Vagina (tissue), 2 donors: Measurements from ENCODE around the gene CHIC2.

Source experiments
- POLR2A ChIP-seq, 2 donors: fragments of 450-650 bp; IDR thresholded peaks; one replicate each; pipeline ENCODE4 v1.6.1; 2017; ENCODE audit warnings: antibody characterized with exemption in 2 of 2, mild to moderate bottlenecking in 2 of 2, moderate library complexity in 2 of 2
- TF ChIP-seq, protein P1 (sequence below), 3 experiments: fragments of 450-650 bp in 2 of 3; fragments of 200-600 bp in 1 of 3; sonication (generic) in 1 of 3; IDR thresholded peaks; one replicate each; pipeline ENCODE4 v1.5.1; 2017 to 2019; ENCODE audit warnings: antibody characterized with exemption in 3 of 3, mild to moderate bottlenecking in 2 of 3, moderate library complexity in 2 of 3

DNA sequence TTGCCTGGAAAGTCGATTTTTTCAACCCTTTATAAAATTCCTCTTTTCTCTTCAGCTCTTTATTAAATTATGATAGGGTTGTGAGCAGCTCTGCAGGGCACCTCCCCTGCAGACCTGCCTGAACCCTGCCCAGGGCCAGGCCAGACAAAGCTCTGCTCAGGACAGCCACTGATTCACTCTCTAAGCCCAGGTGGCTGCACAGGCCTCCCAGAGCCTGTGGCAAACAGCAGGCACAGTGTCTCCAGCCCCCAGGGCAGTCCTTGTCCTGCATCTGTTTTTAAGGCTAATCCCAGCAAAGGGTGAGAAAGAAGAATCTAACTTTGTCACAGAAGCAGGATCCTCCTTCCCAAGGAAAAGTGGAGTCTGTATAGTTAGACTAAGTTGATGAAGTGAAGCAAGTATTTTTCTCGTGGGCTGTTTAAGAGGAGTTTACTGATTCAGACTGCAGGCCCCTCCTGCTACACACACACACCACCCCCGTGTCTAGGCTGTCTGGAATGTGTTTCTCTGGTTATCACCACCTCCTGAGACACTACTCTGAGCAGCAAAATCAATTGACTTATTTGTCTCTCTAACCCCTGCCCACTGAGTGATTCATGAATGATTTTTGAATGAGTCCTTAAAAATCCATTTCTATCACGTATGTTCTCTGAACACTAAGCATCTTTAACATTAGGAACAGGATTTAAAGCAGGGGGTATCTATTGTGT lies 101.7 kb downstream of the CHIC2 start:
- TF ChIP-seq, protein P1, sequence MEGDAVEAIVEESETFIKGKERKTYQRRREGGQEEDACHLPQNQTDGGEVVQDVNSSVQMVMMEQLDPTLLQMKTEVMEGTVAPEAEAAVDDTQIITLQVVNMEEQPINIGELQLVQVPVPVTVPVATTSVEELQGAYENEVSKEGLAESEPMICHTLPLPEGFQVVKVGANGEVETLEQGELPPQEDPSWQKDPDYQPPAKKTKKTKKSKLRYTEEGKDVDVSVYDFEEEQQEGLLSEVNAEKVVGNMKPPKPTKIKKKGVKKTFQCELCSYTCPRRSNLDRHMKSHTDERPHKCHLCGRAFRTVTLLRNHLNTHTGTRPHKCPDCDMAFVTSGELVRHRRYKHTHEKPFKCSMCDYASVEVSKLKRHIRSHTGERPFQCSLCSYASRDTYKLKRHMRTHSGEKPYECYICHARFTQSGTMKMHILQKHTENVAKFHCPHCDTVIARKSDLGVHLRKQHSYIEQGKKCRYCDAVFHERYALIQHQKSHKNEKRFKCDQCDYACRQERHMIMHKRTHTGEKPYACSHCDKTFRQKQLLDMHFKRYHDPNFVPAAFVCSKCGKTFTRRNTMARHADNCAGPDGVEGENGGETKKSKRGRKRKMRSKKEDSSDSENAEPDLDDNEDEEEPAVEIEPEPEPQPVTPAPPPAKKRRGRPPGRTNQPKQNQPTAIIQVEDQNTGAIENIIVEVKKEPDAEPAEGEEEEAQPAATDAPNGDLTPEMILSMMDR (IDR thresholded peaks at IDR 0.05), result no peak
- TF ChIP-seq POLR2A (IDR thresholded peaks at IDR 0.05), result no peak
